ENCODE results near the gene DRD4.

The DRD4 gene

DNA sequence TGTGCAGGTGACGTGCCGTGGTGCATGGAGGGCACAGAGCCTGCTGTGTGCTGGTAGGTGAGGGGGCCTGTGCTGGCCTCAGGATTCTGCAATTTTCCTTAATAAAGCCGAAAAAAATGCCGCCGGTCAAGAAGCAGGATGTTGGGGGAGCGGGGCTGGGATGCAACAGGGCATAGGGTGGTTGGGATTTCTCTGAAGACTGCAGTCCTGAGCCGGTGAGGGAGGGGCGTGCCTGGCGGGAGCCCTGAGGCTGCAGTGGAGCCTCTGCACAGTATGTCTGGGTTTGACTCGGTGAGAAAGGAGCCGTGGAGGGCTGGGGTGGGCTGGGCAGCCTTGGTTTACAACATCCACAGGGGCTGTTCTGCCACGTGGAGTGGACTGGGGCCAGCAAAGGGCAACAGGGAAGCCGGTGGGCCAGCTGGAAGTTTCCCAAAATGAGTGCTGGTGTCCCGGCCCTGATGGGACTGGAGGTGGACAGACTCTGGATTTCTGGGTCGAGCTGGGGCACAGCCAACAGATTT, 13.7 kb upstream of the DRD4 start:
- no peak for DNase-seq

DNA sequence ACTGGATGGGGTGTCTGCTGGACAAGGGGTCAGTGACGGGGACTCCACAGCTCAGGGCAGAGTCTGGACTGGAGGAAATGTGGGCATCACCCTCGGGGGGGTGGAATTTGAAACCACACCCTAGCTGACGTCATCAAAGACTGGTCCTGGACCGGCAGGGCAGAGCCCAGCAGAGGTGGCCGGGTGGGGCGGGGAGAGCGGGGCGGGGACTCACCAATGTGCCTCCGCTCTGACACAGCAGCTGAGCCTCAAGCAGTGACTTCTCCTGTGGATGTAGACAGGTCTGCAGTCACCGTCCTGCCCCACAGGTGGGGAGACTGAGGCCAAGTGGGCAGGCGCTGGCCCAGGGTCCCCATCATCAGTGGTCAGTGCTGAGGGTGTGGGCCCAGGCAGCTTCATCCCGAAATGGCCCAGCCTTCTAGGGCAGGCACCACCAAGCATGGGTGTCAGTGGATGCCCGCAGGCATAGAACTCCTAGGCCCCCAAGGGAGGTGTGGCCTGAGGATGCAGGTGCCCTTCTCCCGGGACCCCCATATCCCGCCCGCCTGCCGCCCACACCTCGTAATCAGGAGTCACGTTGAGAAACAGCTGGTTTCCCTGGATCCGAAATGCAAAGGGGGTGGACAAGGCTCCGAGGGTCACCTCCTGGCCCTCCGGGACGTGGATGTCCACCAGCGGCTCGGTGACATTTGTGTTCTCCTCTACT, 12.9 kb upstream of the DRD4 start:
- DNase-seq = no peak

DNA sequence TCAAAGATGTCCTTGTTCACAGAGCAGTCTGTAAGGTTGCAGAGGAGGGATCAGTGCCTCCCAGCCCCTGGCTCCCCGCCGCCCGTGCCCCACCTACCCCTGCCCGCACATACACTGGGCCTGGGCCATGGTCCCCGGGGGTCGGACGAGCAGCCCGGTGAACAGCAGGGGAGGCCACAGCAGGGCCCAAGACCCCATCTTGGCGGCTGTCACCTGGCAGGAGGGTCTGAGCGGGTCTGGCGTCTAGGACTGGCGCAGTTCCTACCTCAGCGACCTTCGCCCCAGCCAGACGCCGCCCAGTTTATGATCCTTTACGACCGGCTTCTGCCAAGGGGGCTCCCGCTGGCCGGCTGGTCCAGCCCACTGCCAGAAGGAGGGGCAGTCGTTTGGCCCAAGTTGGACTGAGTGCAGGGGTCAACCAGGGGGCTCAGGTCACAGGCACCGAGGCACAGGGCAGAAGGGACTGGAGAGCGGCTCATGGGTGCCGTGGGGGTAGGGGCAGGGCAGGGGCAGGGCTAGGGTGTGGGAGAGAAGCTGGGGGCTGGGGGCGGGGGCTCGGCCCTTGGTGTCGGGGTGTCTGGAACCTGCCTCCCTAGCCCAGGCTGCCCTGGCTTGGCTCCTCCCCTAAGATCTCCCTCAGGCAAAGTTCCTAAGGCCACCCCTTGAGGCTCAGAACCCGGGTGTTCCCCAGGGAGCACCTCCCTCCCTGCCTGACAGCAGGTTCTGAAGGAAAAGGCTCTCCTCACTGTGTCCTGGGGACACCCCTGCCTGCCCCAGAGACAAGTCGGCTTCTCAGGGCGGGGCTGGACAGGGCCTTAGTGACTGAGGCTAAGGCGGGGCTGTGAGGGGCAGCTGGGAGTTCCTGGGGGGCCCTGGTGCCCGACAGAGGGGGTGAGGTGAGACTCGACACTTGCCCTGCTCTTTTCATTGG, 12.1 kb upstream of the DRD4 start, which contains the start of gene CDHR5:
CDHR5 (minus strand) TSS at position 251 of the 931 bp plus-strand sequence; CDS start at position 198, 53 bp downstream.
- DNase-seq = no peak

DNA sequence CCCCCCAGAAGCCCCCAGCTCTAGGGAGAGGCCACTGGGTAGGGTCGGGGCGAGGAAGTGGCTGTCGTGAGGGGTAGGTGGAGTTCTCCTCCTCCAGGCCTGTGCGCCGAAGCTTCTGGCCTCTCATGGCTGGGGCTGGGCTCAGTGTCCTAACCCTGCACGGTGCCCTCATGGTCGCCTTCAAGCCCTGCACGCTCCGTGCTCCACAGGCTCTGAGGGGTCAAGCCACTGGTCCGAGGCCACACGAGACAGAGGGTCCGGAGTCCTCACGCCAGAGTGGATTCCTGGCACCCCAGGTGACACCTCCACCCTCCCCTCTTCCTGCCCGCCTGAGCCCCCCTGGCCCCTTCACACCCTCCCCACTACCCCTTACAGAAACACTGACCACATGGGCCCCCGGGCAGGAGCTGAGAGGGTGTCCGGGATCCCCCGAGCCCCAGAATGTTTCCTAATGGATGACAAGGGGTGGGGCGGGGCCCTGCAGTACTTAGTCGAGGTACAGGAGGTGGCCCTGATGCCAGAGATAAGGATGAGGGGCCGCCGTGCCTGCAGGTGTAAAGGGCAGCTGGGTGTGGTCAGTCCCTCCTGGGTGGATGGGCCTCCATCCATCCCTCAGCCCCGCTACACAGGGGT, 11.3 kb upstream of the DRD4 start:
- no peak for DNase-seq

DNA sequence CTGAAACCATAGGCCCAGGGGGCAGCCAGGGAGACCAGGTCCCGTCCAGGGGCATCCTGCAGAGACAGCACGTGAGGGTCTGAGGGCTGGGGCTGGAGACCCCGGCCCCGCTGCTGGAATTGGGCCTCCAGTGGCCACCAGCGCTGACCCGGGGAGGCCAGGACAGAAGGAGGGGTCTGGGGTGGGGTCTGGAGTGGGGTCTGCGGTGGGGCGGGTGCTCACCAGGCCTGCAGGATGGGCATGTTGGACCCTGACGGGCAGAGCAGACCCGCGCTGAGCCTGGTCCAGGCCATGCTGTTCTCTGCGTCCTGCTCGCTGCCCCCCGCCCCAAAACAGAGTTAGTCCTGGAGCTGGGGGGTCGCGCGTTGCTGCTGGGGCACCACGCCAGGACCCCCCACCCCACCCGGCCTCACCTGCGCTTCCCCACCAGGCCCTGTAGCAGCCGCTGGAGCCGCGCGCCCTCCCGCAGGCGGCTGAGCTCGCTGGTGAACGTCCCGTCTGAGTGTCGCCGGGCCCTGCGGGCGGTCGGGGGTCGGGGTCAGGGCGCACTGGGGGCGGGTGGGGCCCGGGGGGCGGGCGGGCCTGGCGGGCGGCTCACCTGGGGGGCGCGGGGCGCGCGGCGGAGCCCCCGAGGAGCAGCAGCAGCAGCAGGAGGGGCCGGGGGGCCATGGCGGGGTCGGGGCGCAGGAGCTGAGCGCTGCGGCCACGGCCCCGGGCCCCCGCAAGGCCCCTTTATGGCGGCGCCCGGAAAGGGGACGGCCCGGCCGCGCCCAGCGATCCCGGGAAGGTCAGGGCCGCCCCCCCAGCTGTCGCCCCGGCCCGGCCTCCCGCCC, 10.4 kb upstream of the DRD4 start, which contains the start of gene SCT:
SCT (minus strand) TSS at position 707 of the 833 bp plus-strand sequence; CDS start at position 669, 38 bp downstream.
- no peak for DNase-seq

DNA sequence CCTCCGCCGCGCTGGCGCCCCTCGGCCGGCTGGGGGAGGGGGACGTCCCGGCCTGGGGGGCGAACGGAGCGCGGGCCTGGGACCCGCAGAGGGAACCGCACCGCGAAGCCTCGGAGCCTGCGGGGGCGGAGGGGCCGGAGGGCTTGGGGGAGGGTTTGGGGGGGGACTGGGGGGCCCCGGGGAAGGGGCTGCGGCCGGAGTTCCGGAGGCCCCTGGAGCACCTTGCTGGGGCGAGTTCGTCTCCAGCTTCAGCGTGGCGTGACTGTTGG, 9.8 kb upstream of the DRD4 start:
- no peak for DNase-seq

DNA sequence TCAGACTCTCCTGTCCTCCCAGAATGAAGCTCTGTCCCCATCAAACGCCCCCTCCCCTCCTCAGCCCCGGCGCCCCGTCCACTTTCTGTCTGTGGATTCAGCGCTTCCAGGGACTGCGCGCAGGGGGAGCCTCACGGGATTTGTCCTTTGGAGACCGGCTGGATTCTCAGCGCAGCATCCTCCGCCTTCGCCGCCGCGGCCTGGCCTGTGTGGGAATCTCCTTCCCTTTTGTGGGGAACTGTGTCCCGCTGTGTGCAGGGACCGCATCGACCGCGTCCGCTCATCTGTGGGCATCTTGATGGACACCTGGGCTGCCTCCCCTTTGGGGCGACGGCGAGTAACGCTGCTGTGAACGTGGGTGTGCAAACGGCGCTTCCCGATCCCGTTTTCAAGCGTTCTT, 9.0 kb upstream of the DRD4 start:
- DNase-seq = no peak

DNA sequence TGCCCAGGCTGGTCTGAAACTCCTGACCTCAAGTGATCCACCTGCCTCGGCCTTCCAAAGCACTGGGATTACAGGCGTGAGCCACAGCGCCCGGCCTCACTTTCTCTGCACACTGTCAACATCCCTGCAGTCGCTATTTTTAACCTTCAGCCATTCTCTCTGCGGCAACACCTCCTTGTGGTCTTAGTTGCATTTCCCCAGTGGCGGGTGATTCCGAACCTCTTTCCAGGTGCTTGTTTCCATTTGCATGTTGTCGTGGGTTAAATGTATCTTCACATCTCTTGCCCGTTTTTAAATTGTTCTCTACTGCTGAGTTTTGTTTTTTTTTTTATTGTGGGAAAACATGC, 7.9 kb upstream of the DRD4 start:
- DNase-seq = no peak

DNA sequence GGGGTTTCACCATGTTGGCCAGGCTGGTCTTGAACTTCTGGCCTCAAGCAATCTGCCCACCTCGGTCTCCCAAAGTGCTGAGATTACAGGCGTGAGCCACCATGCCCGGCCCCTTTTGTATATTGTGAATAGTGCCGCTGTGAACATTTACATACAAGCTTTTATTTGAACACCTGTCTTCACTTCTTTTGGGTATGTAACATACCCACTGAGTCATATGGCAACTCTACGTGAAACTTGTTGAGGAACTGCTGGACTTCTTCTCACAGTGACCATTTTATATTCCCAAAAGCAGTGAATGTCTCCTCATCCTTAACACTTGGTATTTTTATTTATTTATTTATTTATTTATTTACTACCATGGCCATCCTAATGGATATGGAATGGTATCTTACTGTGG, 6.2 kb upstream of the DRD4 start:
- no peak for DNase-seq

DNA sequence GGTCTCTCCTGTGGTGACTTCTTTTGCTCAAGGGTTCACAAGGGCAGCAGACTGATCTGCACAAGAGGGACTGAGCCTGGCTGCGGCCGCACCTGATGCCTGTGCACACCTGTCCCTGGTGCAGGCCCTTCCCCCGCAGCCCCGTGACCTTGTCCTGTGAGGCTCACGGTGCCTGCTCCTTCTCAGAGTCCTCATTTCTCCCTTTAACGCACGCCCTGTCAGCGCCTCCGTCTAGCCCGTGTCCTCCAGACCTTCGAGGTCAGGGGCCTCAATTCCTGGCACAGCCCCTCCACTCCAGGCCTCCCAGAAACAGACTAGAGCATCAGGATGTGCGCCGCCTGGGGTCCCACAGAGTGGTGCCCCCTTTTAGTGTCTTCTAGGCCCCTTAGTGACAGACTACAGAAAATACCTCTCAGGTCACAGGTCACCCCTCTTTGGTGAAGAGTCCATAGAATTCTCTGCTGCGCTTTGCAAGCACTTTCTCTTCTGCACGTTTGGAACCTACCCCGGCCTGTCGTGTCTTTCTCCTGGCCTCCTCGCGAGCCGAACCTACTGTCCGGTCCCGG, 1.0 kb upstream of the DRD4 start:
- DNase-seq = no peak

DNA sequence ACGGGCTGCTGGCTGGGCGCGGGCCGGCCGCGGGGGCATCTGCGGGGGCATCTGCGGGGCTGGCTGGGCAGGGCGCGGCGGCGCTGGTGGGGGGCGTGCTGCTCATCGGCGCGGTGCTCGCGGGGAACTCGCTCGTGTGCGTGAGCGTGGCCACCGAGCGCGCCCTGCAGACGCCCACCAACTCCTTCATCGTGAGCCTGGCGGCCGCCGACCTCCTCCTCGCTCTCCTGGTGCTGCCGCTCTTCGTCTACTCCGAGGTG, 194 bp downstream of the DRD4 start:
- DNase-seq = no peak

DNA sequence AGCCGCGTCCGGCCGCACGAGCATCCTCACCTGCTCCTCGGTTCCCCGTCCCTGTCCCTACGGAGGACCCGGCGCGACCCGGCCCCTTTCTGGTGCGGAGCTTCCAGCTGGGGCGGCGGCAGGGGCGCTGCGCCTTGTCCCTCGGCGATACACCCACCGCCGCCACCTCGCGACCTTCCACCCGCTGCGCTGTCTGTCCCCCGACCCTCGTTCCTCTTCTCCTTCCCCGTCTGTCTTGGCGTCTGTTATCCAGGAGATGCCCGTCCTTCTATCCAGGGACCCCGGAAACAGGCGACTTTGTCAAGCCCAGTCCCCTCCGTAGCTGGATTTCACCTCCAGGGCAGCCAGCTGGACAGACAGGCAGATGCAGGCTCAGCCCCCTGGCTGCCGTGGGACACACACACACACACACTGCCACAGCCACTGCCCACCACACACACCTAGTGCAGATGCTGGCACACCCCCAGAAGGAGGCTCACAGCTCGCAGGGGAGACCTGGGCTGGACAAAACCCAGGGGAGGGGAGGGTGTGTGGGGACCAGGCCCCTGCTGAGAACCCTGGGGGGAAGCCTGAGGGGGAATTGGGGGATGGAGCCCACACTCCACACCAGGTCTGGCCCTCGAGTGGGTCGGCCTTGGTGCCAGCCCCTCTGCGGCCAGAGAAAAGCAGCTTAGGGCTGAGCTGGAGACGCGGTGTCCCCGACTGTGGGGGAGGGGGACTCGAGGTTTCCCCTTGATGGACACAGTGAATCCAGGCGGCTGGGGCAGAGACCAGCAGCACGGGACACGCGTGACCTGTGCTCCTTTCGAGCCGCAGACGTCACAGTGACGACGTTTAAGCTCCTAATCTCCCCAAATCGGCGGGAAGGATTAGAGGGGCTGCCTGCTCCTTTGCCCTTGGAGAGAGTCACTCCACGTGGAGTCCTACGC, 788 bp downstream of the DRD4 start:
- no peak for DNase-seq

DNA sequence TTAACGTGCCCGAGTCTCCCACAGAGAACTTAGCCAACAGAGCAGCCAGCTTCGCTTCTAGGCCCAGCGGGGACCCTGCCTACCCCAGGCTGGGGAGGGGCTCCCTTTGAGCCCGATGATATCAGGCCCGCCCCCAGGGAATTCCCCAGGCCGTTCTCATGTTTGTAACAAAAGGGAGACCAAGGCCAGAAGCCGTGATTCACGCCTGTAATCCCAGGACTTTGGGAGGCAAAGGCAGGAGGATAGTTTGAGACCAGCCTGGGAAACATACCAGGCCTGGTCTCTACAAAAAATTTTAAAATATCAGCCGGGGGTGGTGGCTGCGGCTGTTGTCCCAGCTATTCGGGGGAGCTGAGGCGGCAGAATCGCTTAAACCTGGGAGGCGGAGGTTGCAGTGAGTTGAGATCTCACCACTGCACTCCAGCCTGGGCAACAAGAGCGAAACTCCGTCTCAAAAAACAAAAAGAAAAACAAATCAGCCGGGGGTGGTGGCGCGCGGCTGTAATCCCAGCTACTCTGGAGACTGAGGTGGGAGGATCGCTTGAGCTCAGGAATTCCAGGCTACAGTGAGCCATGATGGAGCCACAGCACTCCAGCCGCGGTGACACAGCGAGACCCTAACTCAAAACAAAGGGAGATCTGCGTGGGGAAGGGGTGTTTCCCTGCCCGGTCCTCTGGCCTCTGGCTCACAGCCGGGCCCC, 1.7 kb downstream of the DRD4 start:
- DNase-seq = no peak

DNA sequence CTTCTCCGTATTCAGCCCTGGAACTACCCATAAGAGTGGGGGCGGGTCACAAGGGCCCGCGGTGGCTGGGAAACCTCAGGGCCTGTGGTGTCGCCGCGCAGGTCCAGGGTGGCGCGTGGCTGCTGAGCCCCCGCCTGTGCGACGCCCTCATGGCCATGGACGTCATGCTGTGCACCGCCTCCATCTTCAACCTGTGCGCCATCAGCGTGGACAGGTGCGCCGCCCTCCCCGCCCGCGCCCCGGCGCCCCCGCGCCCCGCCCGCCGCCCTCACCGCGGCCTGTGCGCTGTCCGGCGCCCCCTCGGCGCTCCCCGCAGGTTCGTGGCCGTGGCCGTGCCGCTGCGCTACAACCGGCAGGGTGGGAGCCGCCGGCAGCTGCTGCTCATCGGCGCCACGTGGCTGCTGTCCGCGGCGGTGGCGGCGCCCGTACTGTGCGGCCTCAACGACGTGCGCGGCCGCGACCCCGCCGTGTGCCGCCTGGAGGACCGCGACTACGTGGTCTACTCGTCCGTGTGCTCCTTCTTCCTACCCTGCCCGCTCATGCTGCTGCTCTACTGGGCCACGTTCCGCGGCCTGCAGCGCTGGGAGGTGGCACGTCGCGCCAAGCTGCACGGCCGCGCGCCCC, 2.4 kb downstream of the DRD4 start:
- no peak for DNase-seq

DNA sequence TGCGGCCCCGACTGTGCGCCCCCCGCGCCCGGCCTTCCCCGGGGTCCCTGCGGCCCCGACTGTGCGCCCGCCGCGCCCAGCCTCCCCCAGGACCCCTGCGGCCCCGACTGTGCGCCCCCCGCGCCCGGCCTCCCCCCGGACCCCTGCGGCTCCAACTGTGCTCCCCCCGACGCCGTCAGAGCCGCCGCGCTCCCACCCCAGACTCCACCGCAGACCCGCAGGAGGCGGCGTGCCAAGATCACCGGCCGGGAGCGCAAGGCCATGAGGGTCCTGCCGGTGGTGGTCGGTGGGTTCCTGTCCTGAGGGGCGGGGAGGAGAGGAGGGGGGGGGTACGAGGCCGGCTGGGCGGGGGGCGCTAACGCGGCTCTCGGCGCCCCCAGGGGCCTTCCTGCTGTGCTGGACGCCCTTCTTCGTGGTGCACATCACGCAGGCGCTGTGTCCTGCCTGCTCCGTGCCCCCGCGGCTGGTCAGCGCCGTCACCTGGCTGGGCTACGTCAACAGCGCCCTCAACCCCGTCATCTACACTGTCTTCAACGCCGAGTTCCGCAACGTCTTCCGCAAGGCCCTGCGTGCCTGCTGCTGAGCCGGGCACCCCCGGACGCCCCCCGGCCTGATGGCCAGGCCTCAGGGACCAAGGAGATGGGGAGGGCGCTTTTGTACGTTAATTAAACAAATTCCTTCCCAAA, 3.1 kb downstream of the DRD4 start:
- no peak for DNase-seq

DNA sequence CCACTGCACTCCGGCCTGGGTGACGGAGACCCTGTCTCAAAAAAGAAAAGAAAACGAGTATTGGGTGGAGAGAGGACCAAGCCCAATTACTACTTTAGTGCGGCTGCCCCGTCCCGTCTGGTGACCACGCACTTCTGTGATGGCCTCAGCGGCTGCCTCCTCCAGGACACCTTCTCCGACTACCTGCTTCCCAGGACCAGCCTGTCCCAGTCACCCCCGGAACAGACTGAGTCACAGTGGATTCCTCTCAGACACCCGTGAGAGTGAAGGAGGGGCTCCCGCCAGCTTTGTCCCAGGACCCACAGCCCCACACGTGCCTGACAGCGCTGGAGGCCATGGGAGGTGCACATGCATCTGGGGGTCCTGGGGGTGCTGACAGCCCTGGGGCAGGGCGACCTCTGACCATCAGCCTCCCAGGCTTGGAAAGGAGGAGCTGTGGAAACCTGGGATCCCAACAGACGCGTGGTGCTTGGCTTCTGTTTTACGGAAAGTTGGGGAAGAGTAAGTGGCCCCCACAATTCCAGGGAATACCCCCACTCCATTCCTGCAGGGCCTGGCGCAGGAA, 4.8 kb downstream of the DRD4 start:
- no peak for DNase-seq

DNA sequence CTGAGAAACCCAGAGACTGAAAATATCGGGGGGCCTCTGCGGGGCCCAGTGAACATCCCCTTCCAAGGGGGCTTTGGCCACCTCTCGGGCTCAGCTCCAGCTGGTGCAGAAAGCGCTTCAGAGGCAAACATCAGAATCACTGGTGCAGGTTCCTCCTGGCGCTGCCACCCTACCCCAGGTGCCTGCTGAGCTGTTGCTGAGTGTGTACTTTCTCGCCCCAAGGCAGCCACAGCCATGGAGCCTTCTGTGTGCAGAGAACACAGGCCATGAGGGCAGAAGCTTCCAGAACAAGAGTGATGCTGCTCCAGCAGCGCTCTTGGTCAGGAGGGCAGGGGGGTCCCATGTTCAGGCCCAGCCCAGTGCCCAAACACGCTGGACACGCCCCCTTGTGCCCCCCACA, 6.3 kb downstream of the DRD4 start:
- no peak for DNase-seq

DNA sequence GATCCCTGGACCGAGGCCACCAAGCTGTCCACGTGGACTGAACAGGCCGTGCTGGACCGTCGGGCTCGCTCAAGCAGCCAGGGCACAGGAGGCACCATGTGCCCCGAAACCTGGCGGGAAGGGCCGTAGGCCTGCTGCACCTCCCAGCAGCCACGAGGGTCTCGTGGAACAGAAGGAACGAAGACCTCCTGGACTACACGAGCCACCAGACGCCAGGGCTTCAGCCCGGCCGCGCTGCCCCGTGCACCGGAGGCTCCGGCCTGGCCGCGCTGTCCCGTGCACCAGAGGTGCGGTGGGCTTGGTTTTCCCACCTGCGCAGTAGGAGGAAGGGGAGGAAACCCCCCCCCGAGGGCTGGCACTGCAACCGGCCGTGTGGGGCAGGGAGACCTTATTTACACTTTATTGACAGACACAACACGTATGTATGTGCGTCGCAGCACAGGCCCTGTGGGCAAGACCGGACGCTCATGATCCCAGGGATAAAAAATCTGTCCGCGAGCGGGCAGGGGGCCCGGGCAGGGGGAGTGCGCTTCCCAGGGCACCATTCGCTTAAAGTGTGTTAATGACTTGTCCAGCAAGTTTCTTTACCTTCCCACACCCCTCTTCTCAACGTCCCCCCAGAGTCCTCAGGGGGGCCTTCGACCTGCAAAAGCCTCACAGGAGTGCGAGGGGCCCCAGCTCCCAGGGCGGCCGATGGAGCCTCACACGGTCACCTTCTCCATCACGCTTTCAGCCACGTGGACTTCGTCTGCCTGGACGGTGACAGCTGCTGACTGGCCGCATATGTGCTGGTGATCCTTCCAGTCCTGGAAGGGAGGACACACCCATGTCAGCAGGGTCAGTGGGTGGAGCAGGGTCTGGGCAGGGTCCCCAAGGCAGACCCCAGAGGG, 7.0 kb downstream of the DRD4 start:
- no peak for DNase-seq
